Activated CD8-positive, alpha-beta memory T cell treated with anti-CD3 and anti-CD28 coated beads, Interleukin-2, amount 10 ng/mL, durations not matched to agents 7 days and 5 days (primary cell): Measurements from ENCODE around the gene LSM8. TPM values are rescaled to one million over a fixed set of nuclear protein-coding genes. Genes with fewer than 3 reads are reported as not detected.
"Not testable (repeated sequence)": the region's sequence is repeated elsewhere in the genome, so short reads cannot be mapped to it uniquely, and the experiment has no call there.

ENCODE experiments used
- ATAC-seq: fragments of 150-1000 bp; cut with Tn5 transposase; one replicate; pipeline ENCODE4 v1.10.0; 2021; ENCODE audit warnings: moderate library complexity
- CTCF ChIA-PET: fragments of 350-600 bp; sonication (Branson Sonifier 250); formaldehyde crosslinking; loops from one replicate; lab custom pipeline; 2021; ENCODE audit warnings: antibody characterized with exemption; lab: Charles Lee
- DNase-seq: peaks from one replicate; pipeline ENCODE4 v3.0.0-alpha.2; 2020
- H3K27ac Mint-ChIP-seq: one replicate; pipeline ENCODE4 v1.8.0; 2021; ENCODE audit warnings: mild to moderate bottlenecking, mixed read lengths
- H3K27me3 Mint-ChIP-seq: one replicate; pipeline ENCODE4 v1.8.0; 2021; ENCODE audit warnings: mixed read lengths
- H3K36me3 Mint-ChIP-seq: one replicate; pipeline ENCODE4 v1.8.0; 2021; ENCODE audit warnings: mild to moderate bottlenecking, mixed read lengths
- H3K4me1 Mint-ChIP-seq: one replicate; pipeline ENCODE4 v1.8.0; 2021; ENCODE audit warnings: mixed read lengths
- H3K4me3 Mint-ChIP-seq: one replicate; pipeline ENCODE4 v1.8.0; 2021; ENCODE audit warnings: mild to moderate bottlenecking, moderate library complexity, mixed read lengths
- H3K9me3 Mint-ChIP-seq: one replicate; pipeline ENCODE4 v1.8.0; 2022; ENCODE audit warnings: low read depth, mixed read lengths
- total RNA-seq, 2 experiments: library from RNA; stranded (reverse); gene quantifications; one replicate each; pipeline ENCODE4 v1.2.3, GENCODE V29; 2021

Gene LSM8
- total RNA-seq, 2 experiments from 2014 or later, result 49.7 to 49.8 TPM

DNA sequence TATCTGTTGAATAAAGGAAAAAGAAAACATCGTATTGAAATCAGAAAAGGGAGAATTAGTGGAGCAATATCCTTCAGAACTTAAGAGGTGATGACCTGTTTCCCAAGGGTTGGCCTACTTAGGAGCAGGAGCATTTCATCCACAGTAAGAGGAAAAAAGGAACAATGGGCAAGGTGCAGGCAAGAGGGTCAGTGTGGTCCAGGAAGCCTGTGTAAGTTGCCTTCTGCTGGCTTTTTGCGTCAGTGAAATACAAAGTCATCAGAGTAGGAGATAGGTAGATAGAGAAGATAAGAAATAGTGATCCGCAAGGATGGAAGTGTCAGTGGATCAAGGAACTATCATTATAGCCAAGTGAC is 35.2 kb downstream of the LSM8 start:
- Mint-ChIP-seq H3K27me3 (no peaks in the 10 kb centered on the region), H3K36me3 (no peaks in the 10 kb centered on the region), H3K4me3 (no peak overlapping the region), H3K9me3 (no peaks in the 10 kb centered on the region), H3K4me1 (peaks cover 8% of the 10 kb centered on the region), H3K27ac (no peak overlapping the region)
- ATAC-seq, result no peak
- no peak for DNase-seq
- CTCF ChIA-PET, result no interaction called here

DNA sequence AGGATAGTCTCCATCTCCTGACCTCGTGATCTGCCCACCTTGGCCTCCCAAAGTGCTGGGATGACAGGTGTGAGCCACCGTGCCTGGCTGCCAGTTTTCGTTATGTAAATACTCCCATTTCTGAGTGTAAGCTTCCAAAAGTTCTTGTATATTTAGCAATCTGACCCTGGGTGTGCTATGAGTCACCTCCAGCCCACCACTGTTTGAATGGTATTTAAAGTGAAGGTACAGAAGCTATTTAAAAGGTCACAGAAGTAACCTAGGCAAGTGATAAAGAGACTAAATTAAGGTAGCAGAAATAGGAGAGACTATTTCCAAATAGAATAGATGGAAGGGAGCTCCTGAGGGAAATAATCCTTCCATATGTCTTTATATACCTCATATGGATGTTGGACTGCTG is 36.6 kb downstream of the LSM8 start:
- Mint-ChIP-seq H3K27ac (no peak overlapping the region), H3K27me3 (no peaks in the 10 kb centered on the region), H3K36me3 (no peaks in the 10 kb centered on the region), H3K9me3 (no peaks in the 10 kb centered on the region), H3K4me3 (no peak overlapping the region), H3K4me1 (no peaks in the 10 kb centered on the region)
- CTCF ChIA-PET, result no interaction called here
- ATAC-seq (no peak), DNase-seq (no peak)

DNA sequence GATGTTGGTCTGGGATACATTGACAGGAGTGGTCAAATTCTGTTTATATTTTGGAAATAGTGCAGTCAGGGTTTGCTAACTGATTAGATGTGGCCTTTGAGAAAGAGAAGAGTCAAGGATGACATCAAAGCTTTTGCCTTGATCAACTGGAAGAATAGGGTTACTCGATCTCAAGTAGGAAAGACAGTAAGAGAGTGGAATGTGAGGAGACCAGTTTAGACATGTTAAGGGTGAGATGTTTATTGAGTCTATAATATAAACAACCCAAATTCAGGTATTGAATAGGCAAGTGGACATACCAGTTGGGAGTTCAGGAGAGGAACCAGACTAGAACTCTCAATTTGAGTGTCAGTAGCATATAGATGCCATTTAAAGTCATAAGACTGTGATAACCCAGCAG is 38.6 kb downstream of the LSM8 start:
- Mint-ChIP-seq H3K36me3 (no peaks in the 10 kb centered on the region), H3K27me3 (peaks cover 4% of the 10 kb centered on the region), H3K9me3 (no peaks in the 10 kb centered on the region), H3K4me3 (no peak overlapping the region), H3K27ac (no peak overlapping the region), H3K4me1 (no peaks in the 10 kb centered on the region)
- DNase-seq (no peak), ATAC-seq (no peak)
- CTCF ChIA-PET, result no interaction called here

DNA sequence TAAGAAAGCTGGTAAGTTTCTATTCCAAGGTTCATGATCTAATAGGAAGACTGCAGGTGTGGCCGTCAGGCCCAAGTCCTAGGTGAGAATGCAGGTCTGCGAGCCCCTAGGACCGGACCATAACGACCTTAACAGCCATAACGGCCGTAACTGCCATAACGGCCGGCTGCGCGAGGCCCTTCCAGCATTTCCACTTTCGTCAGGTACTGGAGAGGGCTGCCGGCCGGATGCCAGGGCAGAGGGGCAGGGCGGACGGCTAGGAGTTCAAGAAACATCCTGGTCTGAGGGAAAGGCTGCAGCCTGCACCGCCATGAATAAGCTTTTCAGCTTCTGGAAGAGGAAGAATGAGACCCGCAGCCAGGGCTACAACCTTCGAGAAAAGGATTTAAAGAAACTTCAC is 40.6 kb downstream of the LSM8 start, which contains the start of gene ANKRD7:
ANKRD7 (plus strand) TSS at position 184 of the 400 bp plus-strand sequence; CDS start at position 311, 127 bp downstream.
- peaks cover 4% of the 10 kb centered on the region for H3K27me3 Mint-ChIP-seq
- ATAC-seq (no peak), DNase-seq (no peak)
- H3K4me3 Mint-ChIP-seq, result no peak within 1 kb of the TSS
- no peaks in the 10 kb centered on the region for H3K36me3 Mint-ChIP-seq
- no peak within 1 kb of the TSS for H3K27ac Mint-ChIP-seq
- no peaks in the 10 kb centered on the region for H3K4me1 Mint-ChIP-seq
- H3K9me3 Mint-ChIP-seq, result no peaks in the 10 kb centered on the region
- CTCF ChIA-PET, result no interaction called here

DNA sequence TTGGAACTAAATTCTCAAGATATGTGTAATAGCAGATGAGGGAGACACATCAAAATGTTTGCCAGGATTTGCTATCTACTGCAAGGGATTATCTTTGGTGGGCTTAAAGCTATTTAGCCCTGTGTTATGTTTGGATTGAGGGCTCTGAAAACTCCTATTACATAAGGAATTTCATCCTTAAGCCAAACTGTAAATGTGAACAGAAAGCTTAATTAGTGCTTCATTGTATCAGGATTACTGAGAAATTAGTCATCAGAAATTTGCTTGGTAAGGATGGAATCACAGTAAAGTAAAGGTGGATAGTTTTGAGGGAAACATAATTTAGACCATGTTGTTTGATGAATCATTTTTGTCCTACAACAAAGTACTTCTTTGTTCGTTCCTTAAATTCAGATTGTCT is 48.9 kb downstream of the LSM8 start:
- no peak overlapping the region for H3K4me3 Mint-ChIP-seq
- ATAC-seq (no peak), DNase-seq (no peak)
- H3K27ac Mint-ChIP-seq, result no peak overlapping the region
- CTCF ChIA-PET, result no interaction called here
- H3K27me3 Mint-ChIP-seq, result no peaks in the 10 kb centered on the region
- no peaks in the 10 kb centered on the region for H3K9me3 Mint-ChIP-seq
- no peaks in the 10 kb centered on the region for H3K4me1 Mint-ChIP-seq
- no peaks in the 10 kb centered on the region for H3K36me3 Mint-ChIP-seq

DNA sequence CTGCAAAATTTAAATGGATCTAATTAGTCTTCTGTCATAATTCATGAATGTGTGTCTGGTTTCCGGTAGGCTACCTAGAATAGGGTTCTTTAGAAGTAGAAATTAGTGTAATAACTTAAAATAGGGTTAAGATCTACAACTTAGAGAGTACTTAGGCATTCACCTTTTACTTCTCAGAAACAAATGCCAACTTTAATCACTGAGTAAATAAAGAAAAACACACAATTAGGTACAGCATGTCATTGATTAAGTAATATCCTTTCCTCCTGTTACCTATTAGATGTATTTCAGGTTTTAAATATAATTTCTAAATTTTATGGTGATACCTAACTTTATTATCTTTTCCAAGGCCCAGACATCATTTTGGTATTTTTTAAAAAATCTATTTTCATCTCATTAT is 49.8 kb downstream of the LSM8 start:
- ATAC-seq (no peak), DNase-seq (no peak)
- H3K27ac Mint-ChIP-seq, result no peak overlapping the region
- CTCF ChIA-PET, result no interaction called here
- H3K27me3 Mint-ChIP-seq, result no peaks in the 10 kb centered on the region
- H3K9me3 Mint-ChIP-seq, result no peaks in the 10 kb centered on the region
- no peaks in the 10 kb centered on the region for H3K4me1 Mint-ChIP-seq
- H3K4me3 Mint-ChIP-seq, result no peak overlapping the region
- H3K36me3 Mint-ChIP-seq, result no peaks in the 10 kb centered on the region

DNA sequence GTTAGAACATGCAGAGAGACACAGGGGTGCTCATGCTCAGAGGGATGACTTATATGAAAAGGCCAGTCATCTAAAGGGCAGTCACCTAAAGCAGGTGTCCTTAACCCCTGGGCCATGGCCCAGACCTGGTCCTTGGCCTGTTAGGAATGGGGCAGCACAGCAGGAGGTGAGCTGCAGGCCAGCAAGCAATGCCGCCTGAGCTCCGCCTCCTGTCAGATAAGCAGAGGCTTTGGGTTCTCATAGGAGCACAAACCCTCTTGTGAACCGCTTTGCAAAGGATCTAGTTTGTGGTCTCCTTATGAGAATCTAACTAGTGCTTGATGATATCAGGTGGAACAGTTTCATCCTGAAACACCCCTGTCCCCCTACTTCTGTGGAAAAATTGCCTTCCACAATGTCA is 55.0 kb downstream of the LSM8 start:
- no peak overlapping the region for H3K27ac Mint-ChIP-seq
- DNase-seq (no peak), ATAC-seq (no peak)
- peaks cover 3% of the 10 kb centered on the region for H3K4me1 Mint-ChIP-seq
- CTCF ChIA-PET, result no interaction called here
- H3K9me3 Mint-ChIP-seq, result no peaks in the 10 kb centered on the region
- H3K27me3 Mint-ChIP-seq, result peaks cover 1% of the 10 kb centered on the region
- H3K36me3 Mint-ChIP-seq, result no peaks in the 10 kb centered on the region
- no peak overlapping the region for H3K4me3 Mint-ChIP-seq

DNA sequence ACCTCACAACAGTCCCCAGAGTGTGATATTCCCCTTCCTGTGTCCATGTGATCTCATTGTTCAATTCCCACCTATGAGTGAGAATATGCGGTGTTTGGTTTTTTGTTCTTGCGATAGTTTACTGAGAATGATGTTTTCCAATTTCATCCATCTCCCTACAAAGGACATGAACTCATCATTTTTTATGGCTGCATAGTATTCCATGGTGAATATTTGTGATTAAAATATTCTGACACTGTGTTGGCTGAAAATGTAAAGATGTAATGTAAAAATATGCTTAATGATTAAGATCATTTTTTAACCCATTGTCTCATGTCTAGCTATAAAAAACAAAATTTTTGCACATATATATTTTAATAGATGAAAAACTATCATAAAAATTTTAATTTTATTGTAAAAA is 56.4 kb downstream of the LSM8 start:
- ATAC-seq, CTCF ChIA-PET, H3K9me3 Mint-ChIP-seq, H3K36me3 Mint-ChIP-seq, H3K27ac Mint-ChIP-seq, H3K4me3 Mint-ChIP-seq, DNase-seq, H3K27me3 Mint-ChIP-seq: not testable (repeated sequence)
- peaks cover 10% of the 10 kb centered on the region for H3K4me1 Mint-ChIP-seq

Other genes with a start within 250 kb of the LSM8 start
- gene ANKRD7, start 40.5 kb downstream of the LSM8 start, total RNA-seq, result 1 to 10 TPM in 1 of 2 experiments, under 1 TPM in 1; 0.59 to 1.2 TPM